K562 (cell line): Measurements from ENCODE around the gene TMEM39B. TPM values are rescaled to one million over a fixed set of nuclear protein-coding genes. Genes with fewer than 3 reads are reported as not detected.
A peak's percentile ranks its signal among the peaks of the same experiment; 100 is the strongest.

ENCODE experiments used
- ADNP ChIP-seq: fragments of 200-800 bp; sonication (Bioruptor generic); IDR thresholded peaks from 2 replicates; pipeline ENCODE4 v1.6.1; 2016; ENCODE audit warnings: missing genetic modification characterization, missing compliant biosample characterization
- ARID1B ChIP-seq: fragments of 450-650 bp; IDR thresholded peaks from 2 replicates; pipeline ENCODE4 v1.6.1; 2016; ENCODE audit warnings: antibody characterized with exemption, mild to moderate bottlenecking, inconsistent platforms
- ARID4B ChIP-seq: sonication (generic); formaldehyde crosslinking; IDR thresholded peaks from 2 replicates; pipeline ENCODE4 v1.8.0; 2022; ENCODE audit warnings: mild to moderate bottlenecking, missing genetic modification reagents
- ARNT ChIP-seq, 2 experiments: fragments of 450-650 bp; IDR thresholded peaks; 2 replicates each; pipeline ENCODE4 v1.6.1; 2016; ENCODE audit warnings: mild to moderate bottlenecking in 1 of 2
- EP300 ChIP-seq: IDR thresholded peaks from 2 replicates; pipeline ENCODE4 v1.6.1; 2012; ENCODE audit warnings: low read length, improper control_type of control experiment
- EWSR1 ChIP-seq: fragments of 450-650 bp; IDR thresholded peaks from 2 replicates; pipeline ENCODE4 v1.6.1; 2018; ENCODE audit warnings: borderline replicate concordance, mild to moderate bottlenecking, low read depth, moderate library complexity; ENCODE audit not compliant: partially characterized antibody
- GTF2E2 ChIP-seq: fragments of 200-800 bp; sonication (Bioruptor generic); IDR thresholded peaks from 2 replicates; pipeline ENCODE4 v1.6.1; 2016; ENCODE audit warnings: missing genetic modification characterization, missing compliant biosample characterization
- MXI1 ChIP-seq: IDR thresholded peaks from 2 replicates; pipeline ENCODE4 v1.6.1; 2011; ENCODE audit warnings: low read depth, mild to moderate bottlenecking, improper control_type of control experiment, low read length
- NBN ChIP-seq: fragments of 450-650 bp; IDR thresholded peaks from 2 replicates; pipeline ENCODE4 v1.6.1; 2016; ENCODE audit warnings: low read depth, mild to moderate bottlenecking
- RBM34 ChIP-seq: fragments of 200-400 bp; formaldehyde crosslinking; IDR thresholded peaks from 2 replicates; pipeline ENCODE4 v1.6.1; 2018; ENCODE audit warnings: low read length, borderline replicate concordance; ENCODE audit not compliant: insufficient read depth
- RUNX1 ChIP-seq: sonication (generic); IDR thresholded peaks from 2 replicates; pipeline ENCODE4 v1.6.1; 2016; ENCODE audit warnings: antibody characterized with exemption, low read depth
- SMARCE1 ChIP-seq: fragments of 450-650 bp; IDR thresholded peaks from 2 replicates; pipeline ENCODE4 v1.7.1; 2016; ENCODE audit warnings: mild to moderate bottlenecking
- STAT5B ChIP-seq: fragments of 250-450 bp; sonication (Bioruptor Pico); IDR thresholded peaks from 2 replicates; pipeline ENCODE4 v1.8.0; 2021; ENCODE audit warnings: mild to moderate bottlenecking, inconsistent platforms
- TCF7 ChIP-seq: sonication (generic); IDR thresholded peaks from 2 replicates; pipeline ENCODE4 v1.6.1; 2016; ENCODE audit warnings: antibody characterized with exemption, borderline replicate concordance
- TEAD2 ChIP-seq: fragments of 450-650 bp; IDR thresholded peaks from 2 replicates; pipeline ENCODE4 v1.6.1; 2016; ENCODE audit warnings: missing genetic modification characterization, control low read depth, missing compliant biosample characterization
- THRB ChIP-seq: fragments of 450-650 bp; formaldehyde crosslinking; conservative IDR thresholded peaks from 2 replicates; pipeline ENCODE4 v1.4.0; 2022; ENCODE audit warnings: mild to moderate bottlenecking, missing genetic modification characterization
- ZNF184 ChIP-seq: sonication (generic); formaldehyde crosslinking; IDR thresholded peaks from 2 replicates; pipeline ENCODE4 v1.5.0; 2020; ENCODE audit warnings: missing genetic modification reagents
- ZNF644 ChIP-seq: fragments of 200-800 bp; sonication (Bioruptor generic); IDR thresholded peaks from 2 replicates; pipeline ENCODE4 v1.6.1; 2016; ENCODE audit warnings: low read depth, missing genetic modification characterization, missing compliant biosample characterization
- polyA plus RNA-seq, 8 experiments: library from polyadenylated mRNA; depleted of rRNA in 4 of 8; stranded (reverse) in 5 of 8; unstranded in 3 of 8; fragments of >200 nt; fragmentation: Nextera tagmentation in 2 of 8; fragmentation: Illumina TruSeq in 1 of 8; extraction: Ambion mirVana in 2 of 8; extraction: Trizol in 1 of 8; gene quantifications; 2 replicates each; pipeline versions ENCODE4 v1.2.1 to v1.2.3, GENCODE V29; 2011 to 2014; ENCODE audit warnings: inconsistent platforms in 1 of 8, missing spikeins in 1 of 8
- total RNA-seq, 7 experiments: library from RNA; depleted of rRNA in 6 of 7; stranded (reverse); fragments of >200 nt in 6 of 7; fragmentation: Illumina TruSeq in 2 of 7; extraction: Trizol in 2 of 7; gene quantifications; 2 replicates each; pipeline versions ENCODE4 v1.2.1 to v1.2.3, GENCODE V29; 2011 to 2021; ENCODE audit warnings: low replicate concordance in 1 of 7
- TF ChIP-seq, protein P1 (sequence below): fragments of 450-650 bp; conservative IDR thresholded peaks from 2 replicates; pipeline ENCODE4 v1.6.1; 2016; ENCODE audit warnings: missing genetic modification characterization, low read depth, mild to moderate bottlenecking, missing compliant biosample characterization, moderate library complexity
- TF ChIP-seq, protein P2 (sequence below): fragments of 250-450 bp; sonication (Bioruptor Pico); IDR thresholded peaks from 2 replicates; pipeline ENCODE4 v1.4.0; 2020; ENCODE audit warnings: mild to moderate bottlenecking, moderate library complexity

TMEM39B gene
- total and polyA plus RNA-seq, 9 of the 15 experiments (the other 6 are each of a cell fraction or from before 2014, with no cell fraction given) = 0.92 to 28.5 (median 9.7) TPM

GRCh38 chr1:32100807-32101708 is 28.3 kb downstream of the TMEM39B start (continued):
- TF ChIP-seq ARNT (IDR thresholded peaks at IDR 0.05) = peak in 1 of 2 experiments; percentile 66; a peak in 2 of 4 replicates
- no peak for TF ChIP-seq STAT5B (CRISPR knock-in tag)
- no peak for TF ChIP-seq RBM34
- TF ChIP-seq EP300 = peak; percentile 50
- no peak for TF ChIP-seq RUNX1
- no peak for TF ChIP-seq ZNF184
- peak; percentile 28; the same call in 1 of the 2 replicates for TF ChIP-seq NBN
- TF ChIP-seq TCF7 = no peak
- TF ChIP-seq, protein P1, sequence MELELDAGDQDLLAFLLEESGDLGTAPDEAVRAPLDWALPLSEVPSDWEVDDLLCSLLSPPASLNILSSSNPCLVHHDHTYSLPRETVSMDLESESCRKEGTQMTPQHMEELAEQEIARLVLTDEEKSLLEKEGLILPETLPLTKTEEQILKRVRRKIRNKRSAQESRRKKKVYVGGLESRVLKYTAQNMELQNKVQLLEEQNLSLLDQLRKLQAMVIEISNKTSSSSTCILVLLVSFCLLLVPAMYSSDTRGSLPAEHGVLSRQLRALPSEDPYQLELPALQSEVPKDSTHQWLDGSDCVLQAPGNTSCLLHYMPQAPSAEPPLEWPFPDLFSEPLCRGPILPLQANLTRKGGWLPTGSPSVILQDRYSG = 0 out of 2 replicates have a peak, but pooled peaks have one; percentile 22
- no peak for TF ChIP-seq THRB (CRISPR knock-in tag)
- no peak for TF ChIP-seq MXI1
- TF ChIP-seq, protein P2, sequence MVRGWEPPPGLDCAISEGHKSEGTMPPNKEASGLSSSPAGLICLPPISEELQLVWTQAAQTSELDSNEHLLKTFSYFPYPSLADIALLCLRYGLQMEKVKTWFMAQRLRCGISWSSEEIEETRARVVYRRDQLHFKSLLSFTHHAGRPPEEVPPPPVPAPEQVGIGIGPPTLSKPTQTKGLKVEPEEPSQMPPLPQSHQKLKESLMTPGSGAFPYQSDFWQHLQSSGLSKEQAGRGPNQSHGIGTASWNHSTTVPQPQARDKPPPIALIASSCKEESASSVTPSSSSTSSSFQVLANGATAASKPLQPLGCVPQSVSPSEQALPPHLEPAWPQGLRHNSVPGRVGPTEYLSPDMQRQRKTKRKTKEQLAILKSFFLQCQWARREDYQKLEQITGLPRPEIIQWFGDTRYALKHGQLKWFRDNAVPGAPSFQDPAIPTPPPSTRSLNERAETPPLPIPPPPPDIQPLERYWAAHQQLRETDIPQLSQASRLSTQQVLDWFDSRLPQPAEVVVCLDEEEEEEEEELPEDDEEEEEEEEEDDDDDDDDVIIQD = no peak
- TF ChIP-seq GTF2E2 (tag) = no peak
- TF ChIP-seq ADNP = no peak
- TF ChIP-seq TEAD2 (tag) = no peak
- TF ChIP-seq ZNF644 (tag) = peak; percentile 67; the same call in 1 of the 2 replicates
- no peak for TF ChIP-seq ARID4B (CRISPR knock-in tag)
- peak; percentile 91 for TF ChIP-seq SMARCE1
- TF ChIP-seq ARID1B = peak; percentile 73
- no peak for TF ChIP-seq EWSR1
